Prostate gland (tissue), 2 donors: ENCODE results near the gene SMURF2. TPM values are rescaled to one million over a fixed set of nuclear protein-coding genes. Genes with fewer than 3 reads are reported as not detected.
A peak's percentile ranks its signal among the peaks of the same experiment; 100 is the strongest.

Experiments used
- DNase-seq: peaks from one replicate; pipeline ENCODE4 v3.0.0-alpha.2; 2019; ENCODE audit warnings: low spot score
- H3K27ac ChIP-seq, 2 donors: fragments of 200-600 bp; sonication (generic); 2 replicates each; pipeline ENCODE4 v1.5.1; 2017 to 2019
- H3K27me3 ChIP-seq: fragments of 200-600 bp; sonication (generic); replicated peaks from 2 replicates; pipeline ENCODE4 v1.5.1; 2019; ENCODE audit not compliant: insufficient read depth
- H3K36me3 ChIP-seq, 2 donors: fragments of 200-600 bp; sonication (generic); 1 replicate in 1 of 2; 2 replicates in 1 of 2; pipeline versions ENCODE4 v1.5.1 to v1.8.1; 2017 to 2019
- H3K4me1 ChIP-seq: fragments of 200-600 bp; sonication (generic); replicated peaks from 2 replicates; pipeline ENCODE4 v1.5.1; 2019
- H3K4me3 ChIP-seq, 2 donors: fragments of 200-600 bp; sonication (generic); 2 replicates each; pipeline ENCODE4 v1.5.1; 2017 to 2019
- H3K9me3 ChIP-seq: fragments of 200-600 bp; sonication (generic); 2 replicates; pipeline ENCODE4 v1.5.1; 2017
- POLR2A ChIP-seq: fragments of 450-650 bp; IDR thresholded peaks from one replicate; pipeline ENCODE4 v1.6.1; 2016; ENCODE audit warnings: antibody characterized with exemption, mild to moderate bottlenecking
- POLR2AphosphoS5 ChIP-seq: sonication (generic); formaldehyde crosslinking; IDR thresholded peaks from one replicate; pipeline ENCODE4 v1.6.1; 2017; ENCODE audit warnings: antibody characterized with exemption
- WGBS: methylation state at CpG from one replicate; pipeline ENCODE4 v1.1.5; 2018; 5-methylcytosine and 5-hydroxymethylcytosine counted together
- intact Hi-C: fragments of 100-400 bp; cut with DNase I; formaldehyde crosslinking; loops from one replicate; pipeline ENCODE4 v1.14.2; 2022
- total RNA-seq, 2 donors: library from RNA; depleted of rRNA; stranded (reverse); fragments of >200 nt; gene quantifications; one replicate each; pipeline ENCODE4 v1.1.0, GENCODE V29; 2016
- TF ChIP-seq, protein P1 (sequence below), 4 experiments: fragments of 200-600 bp in 2 of 4; fragments of 450-650 bp in 2 of 4; sonication (generic) in 2 of 4; IDR thresholded peaks; 1 replicate in 3 of 4; 2 replicates in 1 of 4; pipeline ENCODE4 v1.5.1; 2016 to 2019; ENCODE audit warnings: antibody characterized with exemption in 4 of 4, mild to moderate bottlenecking in 2 of 4, moderate library complexity in 2 of 4

The SMURF2 gene
- total RNA-seq, 2 donors from 2014 or later = 21.5 to 29.1 TPM

DNA sequence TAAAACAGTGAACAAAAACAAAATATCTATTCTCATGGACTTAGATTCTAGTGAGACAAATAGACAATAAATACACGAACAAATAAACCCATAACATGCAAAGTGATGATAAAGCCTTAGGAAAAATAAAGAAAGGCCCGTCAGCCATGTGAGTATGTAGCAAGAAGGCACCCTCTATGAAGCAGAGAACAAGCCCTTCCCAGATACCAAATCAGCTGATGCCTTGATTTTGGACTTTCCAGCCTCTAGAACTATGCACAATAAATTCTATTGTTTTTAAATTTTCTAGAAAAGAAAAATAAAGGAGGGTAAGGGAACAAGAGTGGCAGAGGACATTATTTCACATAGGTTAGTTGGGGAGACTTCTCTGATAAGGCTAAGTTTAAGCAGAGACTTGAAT is 40.7 kb upstream of the SMURF2 start:
- TF ChIP-seq POLR2A (no peak), POLR2AphosphoS5 (no peak)
- TF ChIP-seq, protein P1, sequence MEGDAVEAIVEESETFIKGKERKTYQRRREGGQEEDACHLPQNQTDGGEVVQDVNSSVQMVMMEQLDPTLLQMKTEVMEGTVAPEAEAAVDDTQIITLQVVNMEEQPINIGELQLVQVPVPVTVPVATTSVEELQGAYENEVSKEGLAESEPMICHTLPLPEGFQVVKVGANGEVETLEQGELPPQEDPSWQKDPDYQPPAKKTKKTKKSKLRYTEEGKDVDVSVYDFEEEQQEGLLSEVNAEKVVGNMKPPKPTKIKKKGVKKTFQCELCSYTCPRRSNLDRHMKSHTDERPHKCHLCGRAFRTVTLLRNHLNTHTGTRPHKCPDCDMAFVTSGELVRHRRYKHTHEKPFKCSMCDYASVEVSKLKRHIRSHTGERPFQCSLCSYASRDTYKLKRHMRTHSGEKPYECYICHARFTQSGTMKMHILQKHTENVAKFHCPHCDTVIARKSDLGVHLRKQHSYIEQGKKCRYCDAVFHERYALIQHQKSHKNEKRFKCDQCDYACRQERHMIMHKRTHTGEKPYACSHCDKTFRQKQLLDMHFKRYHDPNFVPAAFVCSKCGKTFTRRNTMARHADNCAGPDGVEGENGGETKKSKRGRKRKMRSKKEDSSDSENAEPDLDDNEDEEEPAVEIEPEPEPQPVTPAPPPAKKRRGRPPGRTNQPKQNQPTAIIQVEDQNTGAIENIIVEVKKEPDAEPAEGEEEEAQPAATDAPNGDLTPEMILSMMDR (IDR thresholded peaks at IDR 0.05) = no peak
- Histone ChIP-seq H3K4me1 (peaks cover 3% of the 10 kb centered on the region), H3K9me3 (no peaks in the 10 kb centered on the region), H3K36me3 (no peaks in the 10 kb centered on the region), H3K27me3 (no peaks in the 10 kb centered on the region), H3K27ac (no peak overlapping the region), H3K4me3 (no peak overlapping the region)
- WGBS = 93% methylated on average over 2 of the region's 2 CpGs
- no peak for DNase-seq
- intact Hi-C loops = no loop called here

DNA sequence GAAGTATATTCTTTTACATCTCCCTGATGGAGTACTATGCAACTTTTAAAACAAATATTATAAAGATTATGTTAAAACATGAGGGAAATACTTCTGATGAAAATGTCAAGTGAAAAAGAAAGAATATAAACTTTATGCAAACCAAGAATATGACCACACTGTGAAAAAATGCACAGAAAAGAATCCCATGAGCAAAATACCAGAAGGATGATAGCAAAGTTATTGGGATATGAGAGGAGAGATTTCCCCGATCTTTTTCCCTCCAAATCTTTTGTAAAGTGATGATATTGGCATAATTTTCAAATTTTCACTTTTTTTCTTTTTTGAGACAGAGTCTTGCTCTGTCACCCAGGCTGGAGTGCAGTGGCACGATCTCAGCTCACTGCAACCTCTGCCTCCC is 36.6 kb upstream of the SMURF2 start:
- TF ChIP-seq, protein P1 (IDR thresholded peaks at IDR 0.05) = no peak
- no peak for TF ChIP-seq POLR2A
- TF ChIP-seq POLR2AphosphoS5 = no peak
- intact Hi-C loops = no loop called here
- 93% methylated on average over 2 of the region's 2 CpGs for WGBS
- Histone ChIP-seq H3K9me3 (no peaks in the 10 kb centered on the region), H3K4me3 (no peak overlapping the region), H3K36me3 (no peaks in the 10 kb centered on the region), H3K27me3 (no peaks in the 10 kb centered on the region), H3K27ac (no peak overlapping the region), H3K4me1 (no peaks in the 10 kb centered on the region)
- DNase-seq = no peak

GRCh38 chr17:64694207-64694606 is 32.1 kb upstream of the SMURF2 start:
- Histone ChIP-seq H3K27me3 (no peaks in the 10 kb centered on the region), H3K27ac (no peak overlapping the region), H3K4me3 (no peak overlapping the region), H3K9me3 (no peaks in the 10 kb centered on the region), H3K36me3 (no peaks in the 10 kb centered on the region), H3K4me1 (no peaks in the 10 kb centered on the region)
- TF ChIP-seq, protein P1 (IDR thresholded peaks at IDR 0.05) = no peak
- TF ChIP-seq POLR2A (no peak), POLR2AphosphoS5 (peak; percentile 20)
- intact Hi-C loops = no loop called here
- DNase-seq = peak; percentile 62
- 52% methylated on average over 5 of the region's 5 CpGs for WGBS

GRCh38 chr17:64692187-64692586 is 30.1 kb upstream of the SMURF2 start:
- DNase-seq = no peak
- no peak overlapping the region for H3K4me3 ChIP-seq
- H3K4me1 ChIP-seq = no peaks in the 10 kb centered on the region
- H3K36me3 ChIP-seq = no peaks in the 10 kb centered on the region
- intact Hi-C loops = no loop called here
- TF ChIP-seq POLR2A = no peak
- TF ChIP-seq, protein P1 (IDR thresholded peaks at IDR 0.05) = no peak
- no peak for TF ChIP-seq POLR2AphosphoS5
- no peaks in the 10 kb centered on the region for H3K27me3 ChIP-seq
- 26% methylated on average over 3 of the region's 3 CpGs for WGBS
- no peak overlapping the region for H3K27ac ChIP-seq
- no peaks in the 10 kb centered on the region for H3K9me3 ChIP-seq

DNA sequence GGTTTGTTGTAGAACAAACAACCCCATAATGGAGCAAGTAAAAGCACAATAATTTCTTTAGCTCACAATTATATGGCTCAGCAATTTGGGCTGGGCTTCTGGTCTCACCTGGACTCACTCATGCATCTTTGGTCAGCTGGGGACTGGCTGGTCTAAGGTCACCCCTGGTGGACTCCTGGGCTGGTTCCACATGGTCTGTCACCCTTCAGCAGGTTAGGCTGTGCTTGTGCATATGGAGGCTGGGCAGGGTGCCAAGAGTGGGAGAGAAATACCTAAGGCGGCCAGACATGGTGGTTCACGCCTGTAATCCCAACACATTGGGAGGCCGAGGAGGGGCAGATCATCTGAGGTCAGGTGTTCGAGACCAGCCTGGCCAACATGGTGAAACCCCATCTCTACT is 27.0 kb upstream of the SMURF2 start:
- Histone ChIP-seq H3K4me1 (no peaks in the 10 kb centered on the region), H3K4me3 (no peak overlapping the region), H3K27ac (no peak overlapping the region), H3K9me3 (no peaks in the 10 kb centered on the region), H3K27me3 (no peaks in the 10 kb centered on the region), H3K36me3 (no peaks in the 10 kb centered on the region)
- TF ChIP-seq, protein P1 (IDR thresholded peaks at IDR 0.05) = no peak
- no peak for TF ChIP-seq POLR2AphosphoS5
- no peak for TF ChIP-seq POLR2A
- no peak for DNase-seq
- WGBS = 97% methylated on average over 4 of the region's 4 CpGs
- intact Hi-C loops = no loop called here
